ENCODE data around the gene SAMD1. TPM values are rescaled to one million over a fixed set of nuclear protein-coding genes. Genes with fewer than 3 reads are reported as not detected.

Gene SAMD1
- total RNA-seq (2014; rRNA removed) (62.2 and 90.5 TPM in 2 replicates), Bru-seq, nascent RNA (percentile 57 among the genes with signal in this experiment), BruChase-seq, experiment 1, labeled RNA remaining after a 6-hour chase (percentile 91 among the genes with signal in this experiment), BruChase-seq, experiment 2, labeled RNA remaining after a 2-hour chase (percentile 68 among the genes with signal in this experiment)
- long read RNA-seq, transcript SAMD1-202 (5 exons, 2,164 nt) = major isoform, 21 of 43 reads
- long read RNA-seq, partial matches to known transcripts = 4 of 43 reads
- long read RNA-seq, other reads (novel, unspliced or antisense) = 18 of 43 reads

DNA sequence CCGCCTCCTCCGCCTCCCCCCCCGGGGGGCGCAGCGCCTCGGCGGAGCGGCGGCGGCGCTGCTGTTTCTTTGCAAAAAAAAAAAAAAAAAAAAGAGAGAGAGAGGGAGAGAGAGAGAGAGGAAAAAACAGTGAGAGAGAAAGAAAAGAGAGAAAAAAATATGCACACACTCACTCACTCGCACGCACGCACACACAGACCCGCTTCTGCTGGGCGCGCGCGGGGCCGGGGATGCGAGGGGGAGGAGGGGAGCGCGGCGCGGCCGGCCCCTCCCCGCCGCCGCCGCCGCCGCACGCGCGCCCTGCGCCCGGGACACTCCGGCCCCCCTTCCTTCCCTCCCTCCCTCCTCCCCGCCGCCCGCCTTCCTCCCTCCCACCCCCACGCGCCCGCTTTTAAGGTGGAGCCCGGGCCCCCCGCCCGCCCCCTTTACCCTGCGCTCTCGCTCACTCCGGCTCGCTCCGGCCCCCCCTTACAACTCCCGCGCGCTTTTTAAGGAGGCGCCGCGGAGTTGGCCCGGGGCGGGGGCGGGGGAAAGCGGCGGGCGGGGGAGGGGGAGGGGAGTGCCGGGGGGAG, at the start of gene SAMD1:
Gene SAMD1 (minus strand): TSS at position 243 of the 572 bp plus-strand sequence.
- ChIA-PET CTCF (interaction anchor here (0.6 to 0.9 kb wide), 2 partner anchors 17 to 46 kb away, joined by 3 to 11 read pairs; partner anchors contain the start of gene ASF1B), POLR2A (ENCODE audit: unreplicated experiment) (no interaction called here)
- no TSS peak for BruUV-seq (replicated peaks)
- Histone ChIP-seq H2AFZ (ENCODE audit: low read length) (peak within 1 kb of the TSS; percentile 92), H3K27ac (ENCODE audit: low read length) (no peak within 1 kb of the TSS), H3K4me2 (ENCODE audit: low read length) (peak within 1 kb of the TSS; percentile 98), H3K79me2 (ENCODE audit: low read length) (no peaks in the 10 kb centered on the region), H4K20me1 (ENCODE audit: low read length) (no peaks in the 10 kb centered on the region), H3K4me1 (ENCODE audit: insufficient read depth, low read length) (peaks cover 8% of the 10 kb centered on the region; the same call in 1 of the 2 replicates), H3K36me3 (ENCODE audit: low read depth, low read length) (peaks cover 6% of the 10 kb centered on the region), H3K4me3 (ENCODE audit: low read length) (peak within 1 kb of the TSS; percentile 89), H3F3A (ENCODE audit: low read length, unreplicated experiment) (no peaks in the 10 kb centered on the region), H3K9me3 (ENCODE audit: low read length) (peaks cover 7% of the 10 kb centered on the region; the same call in 1 of the 2 replicates), H3K9ac (ENCODE audit: low read length) (peak within 1 kb of the TSS; percentile 59), H3K9me2 (replicated peaks; ENCODE audit: low read length) (no peaks in the 10 kb centered on the region), H3K27me3 (ENCODE audit: low read length) (no peaks in the 10 kb centered on the region)
- TF ChIP-seq EZH2phosphoT487 (IDR thresholded peaks at IDR 0.05; ENCODE audit: borderline replicate concordance, low read length) = no peak
- intact Hi-C loops (cut with micrococcal nuclease) = no loop called here
- ATAC-seq (peak; percentile 52), DNase-seq (peak; percentile 80)

DNA sequence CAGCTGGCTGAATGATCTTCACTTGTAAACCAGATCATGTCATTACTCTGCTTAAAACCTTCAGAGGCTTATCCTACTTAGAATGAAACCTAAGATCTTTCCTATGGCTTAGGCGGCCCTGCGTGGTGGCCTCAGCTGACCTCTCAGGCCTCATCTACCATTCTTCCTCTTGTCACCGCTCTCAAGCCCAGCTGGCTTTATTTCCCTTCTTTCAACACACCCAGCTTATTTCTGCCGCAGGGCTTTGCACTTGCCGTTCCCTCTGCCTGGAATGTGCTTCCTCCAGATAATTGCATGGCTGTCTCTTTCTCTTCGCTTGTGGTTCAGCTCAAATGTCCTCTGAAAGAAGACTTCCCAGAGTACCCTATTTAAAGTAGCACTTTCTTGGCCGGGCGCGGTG, 49.4 kb upstream of the SAMD1 start:
- H3K36me3 ChIP-seq (ENCODE audit: low read depth, low read length) = no peaks in the 10 kb centered on the region
- H2AFZ ChIP-seq (ENCODE audit: low read length) = no peak overlapping the region
- no peaks in the 10 kb centered on the region for H3K9me3 ChIP-seq (ENCODE audit: low read length)
- no peaks in the 10 kb centered on the region for H3F3A ChIP-seq (ENCODE audit: low read length, unreplicated experiment)
- BruUV-seq (replicated peaks) = no TSS peak
- no peaks in the 10 kb centered on the region for H3K9me2 ChIP-seq (replicated peaks; ENCODE audit: low read length)
- H3K4me3 ChIP-seq (ENCODE audit: low read length) = no peak overlapping the region
- no peak for TF ChIP-seq EZH2 (IDR thresholded peaks at IDR 0.05; ENCODE audit: low read length, unreplicated experiment)
- TF ChIP-seq, protein P1, sequence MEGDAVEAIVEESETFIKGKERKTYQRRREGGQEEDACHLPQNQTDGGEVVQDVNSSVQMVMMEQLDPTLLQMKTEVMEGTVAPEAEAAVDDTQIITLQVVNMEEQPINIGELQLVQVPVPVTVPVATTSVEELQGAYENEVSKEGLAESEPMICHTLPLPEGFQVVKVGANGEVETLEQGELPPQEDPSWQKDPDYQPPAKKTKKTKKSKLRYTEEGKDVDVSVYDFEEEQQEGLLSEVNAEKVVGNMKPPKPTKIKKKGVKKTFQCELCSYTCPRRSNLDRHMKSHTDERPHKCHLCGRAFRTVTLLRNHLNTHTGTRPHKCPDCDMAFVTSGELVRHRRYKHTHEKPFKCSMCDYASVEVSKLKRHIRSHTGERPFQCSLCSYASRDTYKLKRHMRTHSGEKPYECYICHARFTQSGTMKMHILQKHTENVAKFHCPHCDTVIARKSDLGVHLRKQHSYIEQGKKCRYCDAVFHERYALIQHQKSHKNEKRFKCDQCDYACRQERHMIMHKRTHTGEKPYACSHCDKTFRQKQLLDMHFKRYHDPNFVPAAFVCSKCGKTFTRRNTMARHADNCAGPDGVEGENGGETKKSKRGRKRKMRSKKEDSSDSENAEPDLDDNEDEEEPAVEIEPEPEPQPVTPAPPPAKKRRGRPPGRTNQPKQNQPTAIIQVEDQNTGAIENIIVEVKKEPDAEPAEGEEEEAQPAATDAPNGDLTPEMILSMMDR (conservative IDR thresholded peaks at IDR 0.05; ENCODE audit: low read depth, low read length) = no peak
- TF ChIP-seq EZH2phosphoT487 (IDR thresholded peaks at IDR 0.05; ENCODE audit: borderline replicate concordance, low read length) = no peak
- H3K9ac ChIP-seq (ENCODE audit: low read length) = no peak overlapping the region
- no peak overlapping the region for H3K4me2 ChIP-seq (ENCODE audit: low read length)
- no peaks in the 10 kb centered on the region for H3K27me3 ChIP-seq (ENCODE audit: low read length)
- DNase-seq (no peak), ATAC-seq (no peak)
- H3K79me2 ChIP-seq (ENCODE audit: low read length) = peaks cover 22% of the 10 kb centered on the region
- POLR2A ChIA-PET (ENCODE audit: unreplicated experiment) = no interaction called here
- peaks cover 11% of the 10 kb centered on the region for H3K4me1 ChIP-seq (ENCODE audit: insufficient read depth, low read length)
- no peak overlapping the region for H3K27ac ChIP-seq (ENCODE audit: low read length)
- CTCF ChIA-PET = no interaction called here
- intact Hi-C loops (cut with micrococcal nuclease) = loop anchor here (5.0 to 10.0 kb wide), 3 partner anchors 67 to 335 kb away; partner anchors contain the start of genes ADGRE5, ADGRL1 and PTGER1
- no peaks in the 10 kb centered on the region for H4K20me1 ChIP-seq (ENCODE audit: low read length)

DNA sequence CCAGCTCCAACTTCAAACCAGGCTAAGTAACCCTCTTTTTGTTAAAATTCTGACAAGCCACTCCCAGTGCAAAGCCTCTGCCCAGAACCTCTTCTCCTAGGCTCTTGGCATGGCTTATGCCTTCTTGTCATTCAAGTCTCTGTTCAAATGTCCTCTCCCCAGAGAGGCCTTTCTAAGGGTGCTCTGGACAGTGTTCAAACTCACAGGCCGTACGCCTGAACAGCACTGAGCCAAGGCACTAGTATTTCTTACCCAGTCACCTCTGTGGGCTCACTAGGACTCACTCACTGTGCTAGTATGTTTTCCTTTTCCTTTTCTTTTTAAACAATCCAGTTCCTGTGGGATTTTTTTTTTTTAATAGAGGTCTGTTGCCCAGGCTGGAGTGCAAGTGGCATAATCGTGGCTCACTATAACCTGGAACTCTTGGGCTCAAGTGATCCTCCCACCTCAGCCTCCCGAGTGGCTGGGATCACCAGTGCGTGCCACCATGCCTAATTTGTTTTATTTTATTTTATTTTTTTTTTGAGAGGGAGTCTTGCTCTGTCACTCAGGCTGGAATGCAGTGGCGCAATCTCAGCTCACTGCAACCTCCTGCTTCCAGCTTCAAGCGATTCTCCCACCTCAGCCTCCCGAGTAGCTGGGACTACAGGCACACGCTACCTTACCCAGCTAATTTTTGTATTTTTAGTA, 48.2 kb upstream of the SAMD1 start:
- ChIA-PET POLR2A (ENCODE audit: unreplicated experiment) (no interaction called here), CTCF (no interaction called here)
- intact Hi-C loops (cut with micrococcal nuclease) = loop anchor here (5.0 to 10.0 kb wide), 3 partner anchors 69 to 336 kb away; partner anchors contain the start of genes ADGRE5, ADGRL1 and PTGER1
- Histone ChIP-seq H3K36me3 (ENCODE audit: low read depth, low read length) (peaks cover 2% of the 10 kb centered on the region; the same call in 1 of the 2 replicates), H2AFZ (ENCODE audit: low read length) (no peak overlapping the region), H3K4me3 (ENCODE audit: low read length) (no peak overlapping the region), H3K9me3 (ENCODE audit: low read length) (no peaks in the 10 kb centered on the region), H3K27me3 (ENCODE audit: low read length) (no peaks in the 10 kb centered on the region), H4K20me1 (ENCODE audit: low read length) (no peaks in the 10 kb centered on the region), H3K4me2 (ENCODE audit: low read length) (peak overlapping the region; percentile 90; the same call in 1 of the 2 replicates), H3K27ac (ENCODE audit: low read length) (no peak overlapping the region), H3K9me2 (replicated peaks; ENCODE audit: low read length) (no peaks in the 10 kb centered on the region), H3K4me1 (ENCODE audit: insufficient read depth, low read length) (peaks cover 20% of the 10 kb centered on the region), H3F3A (ENCODE audit: low read length, unreplicated experiment) (no peaks in the 10 kb centered on the region), H3K9ac (ENCODE audit: low read length) (no peak overlapping the region; the same call in 1 of the 2 replicates), H3K79me2 (ENCODE audit: low read length) (peaks cover 34% of the 10 kb centered on the region)
- TF ChIP-seq, protein P1 (conservative IDR thresholded peaks at IDR 0.05; ENCODE audit: low read depth, low read length) = no peak
- no peak for TF ChIP-seq EZH2 (IDR thresholded peaks at IDR 0.05; ENCODE audit: low read length, unreplicated experiment)
- no TSS peak for BruUV-seq (replicated peaks)
- ATAC-seq (no peak), DNase-seq (no peak)

Data from PC-3 (cell line).